Fibroblast of the conjunctiva (primary cell): ENCODE measurements around the gene EARS2.
A peak's percentile ranks its signal among the peaks of the same experiment; 100 is the strongest.
"Not testable (repeated sequence)": the region's sequence is repeated elsewhere in the genome, so short reads cannot be mapped to it uniquely, and the experiment has no call there.

Experiments used
- DNase-seq: peaks from one replicate; pipeline ENCODE4 v3.0.0-alpha.2; 2010; ENCODE audit warnings: low read depth

The EARS2 gene

DNA sequence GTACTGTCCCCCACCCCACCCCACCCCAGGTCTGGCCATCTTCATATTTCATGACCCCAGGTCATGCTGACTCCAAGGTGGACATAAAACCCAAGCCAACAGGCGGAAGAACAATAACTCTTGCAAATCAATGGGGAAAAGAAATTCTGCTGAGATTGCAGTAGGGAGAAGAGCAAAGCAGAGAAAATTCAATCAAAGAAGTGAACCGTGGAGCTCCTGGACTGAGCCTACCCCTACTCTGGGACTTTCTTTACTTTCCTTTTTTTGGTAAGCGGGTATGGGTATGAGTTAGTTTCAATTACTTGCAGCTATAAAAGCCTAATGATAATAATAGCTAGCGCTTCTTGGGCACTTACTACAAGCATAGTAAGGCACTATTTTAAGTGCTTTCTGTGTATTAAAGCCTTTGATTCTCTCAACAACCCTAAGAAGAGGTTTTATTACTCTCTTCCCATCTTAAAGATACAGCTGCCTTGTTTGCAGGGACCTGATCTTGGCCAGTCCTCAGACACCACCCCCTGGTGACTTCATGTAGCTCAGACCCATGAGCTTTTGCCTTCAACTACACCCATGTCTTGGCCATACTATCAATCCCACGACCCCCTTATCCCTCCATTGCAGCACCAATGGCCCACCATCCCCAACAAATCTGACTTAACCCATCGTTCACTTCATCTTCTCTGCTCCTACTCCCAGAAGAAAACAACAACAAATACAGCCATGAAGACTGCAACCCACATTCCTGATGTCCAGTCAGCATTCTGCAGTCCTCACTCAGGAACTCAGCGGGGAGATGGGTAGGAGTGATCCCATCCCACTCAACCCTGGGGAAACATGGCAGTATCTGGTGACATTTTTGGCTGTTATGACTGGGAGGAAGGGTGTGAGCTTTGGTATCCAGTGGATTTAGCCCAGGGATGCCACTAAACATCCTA, 51.2 kb downstream of the EARS2 start:
- DNase-seq: no peak

DNA sequence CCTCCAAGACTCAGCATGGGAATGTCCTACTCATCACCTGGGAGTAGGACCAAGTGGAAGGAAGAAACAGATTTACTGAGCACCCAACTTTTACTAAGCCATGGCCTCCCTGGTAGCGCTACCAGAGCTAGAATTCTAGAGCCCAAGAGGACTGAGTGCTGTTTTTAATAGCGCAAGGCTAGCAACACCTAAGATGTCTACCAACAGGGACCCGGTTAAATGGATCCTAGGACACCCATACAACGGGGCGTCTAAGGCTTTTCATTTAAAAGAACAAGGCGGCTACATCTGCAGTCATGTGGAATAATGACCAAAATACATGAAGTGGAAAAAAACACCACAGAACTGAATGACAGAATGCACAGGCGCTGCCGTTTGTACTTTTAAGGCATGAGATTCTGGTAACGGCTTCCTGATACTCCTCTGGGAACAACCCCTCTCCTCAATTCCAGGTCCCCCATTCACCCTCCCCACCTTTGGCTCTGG, 51.9 kb downstream of the EARS2 start:
- DNase-seq: no peak

- DNase-seq: peak; percentile 66
These were observed 52.5 kb downstream of the EARS2 start for GRCh38 chr16:23504453-23505179.

- DNase-seq: peak; percentile 30
These were observed 53.1 kb downstream of the EARS2 start for GRCh38 chr16:23504076-23504452.

DNA sequence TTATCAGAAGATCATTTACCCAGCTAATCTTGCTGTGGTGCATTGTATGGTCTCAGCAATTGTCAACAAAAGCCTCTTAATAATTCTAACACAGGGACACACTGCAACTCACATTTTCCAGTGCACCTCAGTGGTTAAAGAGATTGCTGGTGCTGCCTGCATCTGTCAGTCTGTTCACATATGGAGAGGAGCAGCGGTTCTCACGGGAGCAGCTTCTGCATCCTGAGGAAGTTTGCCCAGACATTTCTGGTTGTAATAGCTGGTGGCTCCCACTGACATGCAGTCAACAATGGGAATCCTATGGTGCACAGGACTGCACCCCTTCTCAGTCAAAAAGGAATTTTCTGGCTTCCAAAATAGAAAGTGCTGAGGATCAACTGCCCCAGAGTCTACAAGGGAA, 54.7 kb downstream of the EARS2 start:
- DNase-seq: no peak

DNA sequence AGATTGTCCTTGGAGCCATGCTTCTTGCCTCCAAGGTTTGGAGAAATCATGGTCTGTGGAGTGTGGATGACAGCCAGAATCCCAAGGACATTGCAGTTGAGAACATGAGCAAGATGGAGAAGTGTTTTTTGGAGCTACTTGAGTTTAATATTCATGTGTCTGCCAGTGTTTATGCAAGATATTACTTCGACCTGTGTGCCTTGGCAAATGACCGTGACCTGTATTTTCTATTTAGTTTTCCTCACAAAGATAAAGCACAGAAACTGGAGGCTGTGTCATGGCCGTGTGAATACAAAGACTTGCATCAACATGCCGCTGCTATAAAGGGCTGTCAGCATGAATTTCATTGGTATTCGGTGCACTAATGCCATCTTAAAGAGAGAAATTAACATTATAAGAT, 55.9 kb downstream of the EARS2 start:
- DNase-seq: no peak

GRCh38 chr16:23500862-23501225, 56.3 kb downstream of the EARS2 start:
- DNase-seq: no peak

- no peak for DNase-seq
These were observed 56.8 kb downstream of the EARS2 start for GRCh38 chr16:23500212-23500861.

- no peak for DNase-seq
These were observed 57.3 kb downstream of the EARS2 start for GRCh38 chr16:23499801-23500200.

DNA sequence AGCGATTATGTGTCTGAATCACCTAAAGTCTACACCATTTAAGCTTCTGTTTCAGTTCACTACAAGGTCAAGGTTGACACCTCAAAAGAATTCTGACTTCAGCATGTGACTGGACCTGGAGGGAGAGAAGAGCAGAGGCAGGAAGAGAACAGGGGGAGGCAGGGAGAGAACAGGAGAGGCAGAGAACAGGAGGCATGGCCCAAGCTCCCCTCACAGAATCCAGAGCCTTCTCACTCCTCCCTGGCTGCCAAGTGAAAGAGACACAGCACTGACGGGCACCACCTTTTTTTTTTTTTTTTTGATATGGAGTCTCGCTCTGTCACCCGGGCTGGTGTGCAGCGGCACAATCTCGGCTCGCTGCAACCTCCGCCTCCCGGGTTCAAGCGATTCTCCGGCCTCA, 58.3 kb downstream of the EARS2 start:
- no peak for DNase-seq

DNA sequence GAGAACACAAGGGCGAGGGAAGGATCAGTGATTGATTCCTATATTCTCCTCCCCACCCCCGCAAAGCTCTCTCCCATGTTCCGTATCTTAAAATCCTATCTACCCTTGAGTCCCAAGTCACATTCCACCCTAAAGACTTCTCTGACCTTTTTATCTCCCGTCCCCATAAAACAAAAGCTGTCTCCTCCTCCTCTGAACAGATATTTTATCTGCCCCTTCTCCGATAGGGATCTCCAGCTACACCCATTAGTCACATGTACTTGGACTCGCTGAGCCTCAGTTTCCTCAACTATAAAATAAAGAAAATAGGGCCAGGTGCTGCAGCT, 59.6 kb downstream of the EARS2 start:
- no peak for DNase-seq

DNA sequence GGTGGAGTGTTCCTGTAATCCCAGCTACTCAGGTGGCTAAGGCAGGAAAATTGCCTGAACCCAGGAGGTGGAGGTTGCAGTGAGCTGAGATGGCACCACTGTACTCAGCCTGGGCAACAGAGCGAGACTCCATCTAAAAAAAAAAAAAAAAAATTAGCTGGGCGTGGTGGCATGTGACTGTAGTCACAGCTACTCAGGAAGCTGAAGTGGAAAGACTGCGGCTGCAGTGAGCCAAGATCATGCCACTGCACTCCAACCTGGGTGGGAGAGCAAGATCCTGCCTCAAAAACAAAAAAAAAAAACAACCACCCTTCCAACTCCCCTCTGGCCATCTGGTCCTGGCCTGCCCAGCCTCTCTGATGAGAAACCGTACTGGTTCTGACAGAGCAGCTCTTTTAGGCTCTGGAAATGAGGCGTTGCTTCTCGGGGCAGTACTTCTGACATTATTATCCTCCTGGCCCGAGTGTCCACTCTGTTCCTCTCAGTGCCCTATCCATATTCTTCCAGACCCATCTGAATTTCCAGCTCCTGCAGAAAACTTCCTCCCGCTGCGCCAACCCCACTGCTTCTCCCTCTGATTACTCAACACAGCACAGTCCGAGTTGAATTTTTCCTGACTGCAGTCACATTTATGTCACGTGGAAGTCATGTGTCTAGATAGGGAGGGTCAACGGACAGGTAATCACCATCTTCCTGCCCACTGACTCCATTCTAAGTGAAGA, 60.2 kb downstream of the EARS2 start:
- no peak for DNase-seq

GRCh38 chr16:23495671-23496070, 61.5 kb downstream of the EARS2 start:
- DNase-seq: no peak

GRCh38 chr16:23494188-23494587, 63.0 kb downstream of the EARS2 start:
- DNase-seq: no peak

GRCh38 chr16:23491490-23492391, 65.4 kb downstream of the EARS2 start:
- no peak for DNase-seq

- no peak for DNase-seq
These were observed 70.7 kb downstream of the EARS2 start for GRCh38 chr16:23486480-23486879.

DNA sequence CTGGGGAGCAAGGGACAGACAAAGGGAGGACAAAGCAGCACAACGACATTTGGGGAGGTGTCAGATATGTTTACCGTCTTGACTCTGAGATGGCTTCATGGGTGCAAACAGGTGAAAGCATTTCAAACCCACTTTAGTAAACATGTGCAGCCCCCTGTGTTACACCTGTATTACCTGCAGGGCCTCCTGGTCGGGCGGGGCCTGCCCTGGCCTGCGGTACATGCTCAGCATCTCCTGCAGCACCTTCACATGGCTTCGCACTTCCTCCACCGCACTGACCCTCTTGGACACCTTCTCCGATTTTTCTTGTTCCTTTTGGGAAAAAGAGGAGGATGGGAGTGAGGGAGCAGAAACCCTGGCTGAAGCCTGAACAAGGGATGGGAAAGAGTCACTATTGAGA, 71.3 kb downstream of the EARS2 start:
- DNase-seq: no peak

- DNase-seq: no peak
These were observed 71.9 kb downstream of the EARS2 start for GRCh38 chr16:23485257-23485614.

DNA sequence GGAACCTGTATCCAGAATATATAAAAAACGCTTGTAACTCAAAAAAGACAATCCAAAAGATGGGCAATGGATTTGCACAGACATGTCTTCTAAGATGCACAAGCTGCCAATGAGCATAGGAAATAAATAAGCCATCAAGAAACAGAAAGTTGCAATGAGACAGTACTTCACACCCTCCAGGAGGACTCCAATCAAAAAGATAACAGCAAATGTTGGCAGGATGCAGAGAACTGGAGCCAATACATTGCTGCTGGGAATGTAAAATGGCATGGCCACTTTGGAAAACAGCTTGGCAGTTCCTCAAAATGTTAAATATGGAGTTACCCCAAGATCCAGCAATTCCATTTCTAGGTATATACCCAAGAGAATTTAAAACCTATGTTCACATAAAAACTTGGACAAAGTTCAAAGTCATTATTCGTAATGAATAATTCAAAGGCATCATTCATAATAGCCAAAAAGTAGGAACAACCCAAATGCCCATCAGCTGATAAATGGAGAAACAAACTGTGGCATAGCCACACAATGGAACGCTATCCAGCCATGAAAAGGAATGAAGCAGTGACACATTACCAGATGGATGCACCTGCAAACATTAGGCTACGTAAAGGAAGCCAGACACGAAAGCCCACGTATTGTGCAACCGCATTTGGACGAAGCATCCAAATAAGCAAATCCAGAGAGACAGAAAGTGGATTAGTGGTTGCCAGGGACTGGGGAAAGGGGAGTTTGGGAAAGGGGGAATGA, 72.5 kb downstream of the EARS2 start:
- DNase-seq: no peak

DNA sequence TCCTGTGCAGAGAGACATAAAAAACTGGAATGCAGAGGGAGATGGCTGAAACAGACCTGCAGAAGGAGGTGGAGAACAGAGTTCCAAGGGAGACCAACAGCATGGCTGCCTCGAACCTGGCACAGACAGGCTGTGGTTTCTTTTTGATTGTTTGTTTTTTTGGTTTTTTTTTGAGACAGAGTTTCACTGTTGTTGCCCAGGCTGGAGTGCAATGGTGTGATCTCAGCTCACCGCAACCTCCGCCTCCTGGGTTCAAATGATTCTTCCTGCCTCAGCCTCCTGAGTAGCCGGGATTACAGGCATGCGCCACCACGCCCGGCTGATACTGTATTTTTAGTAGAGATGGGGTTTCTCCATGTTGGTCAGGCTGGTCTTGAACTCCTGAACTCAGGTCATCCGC, 73.7 kb downstream of the EARS2 start:
- DNase-seq: not testable (repeated sequence)

DNA sequence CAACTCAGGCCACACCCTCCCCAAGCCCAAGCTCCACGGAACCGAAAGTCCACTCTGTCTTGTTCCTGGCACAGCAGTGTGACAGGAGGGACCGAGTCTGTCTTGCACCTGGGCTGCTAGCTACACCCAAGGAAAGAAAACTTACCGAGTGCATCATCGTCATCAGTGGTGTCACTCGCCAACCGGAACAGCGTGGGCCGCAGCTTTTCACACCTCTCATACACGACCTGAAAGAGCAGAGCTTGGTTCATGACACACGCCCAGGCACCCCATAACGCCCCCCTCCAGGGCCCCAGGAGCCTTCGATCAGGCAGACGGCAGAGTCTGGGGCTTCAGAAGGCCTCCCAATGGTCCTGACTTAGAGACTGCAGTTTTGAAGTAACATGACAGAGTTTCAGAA, 74.4 kb downstream of the EARS2 start:
- no peak for DNase-seq
